ENCODE results near the gene ZNF225. TPM values are rescaled to one million over a fixed set of nuclear protein-coding genes. Genes with fewer than 3 reads are reported as not detected.

The ZNF225 gene
- total and polyA plus RNA-seq, 2 of the 4 experiments (the other 2 are of a cell fraction) = 1.5 to 5.7 TPM

GRCh38 chr19:44112802-44113137 is 429 bp upstream of the ZNF225 start:
- peak overlapping the region; percentile 62 for H3K4me2 ChIP-seq (ENCODE audit: low read depth, low read length)
- H2BK15ac ChIP-seq (ENCODE audit: low read depth, low read length) = no peak overlapping the region
- no peaks in the 10 kb centered on the region for H4K20me1 ChIP-seq (ENCODE audit: insufficient read depth, low read length)
- peaks cover 8% of the 10 kb centered on the region for H3K9me3 ChIP-seq (ENCODE audit: control insufficient read depth, insufficient read depth, low read length)
- WGBS, 2 experiments (ENCODE audit: extremely low coverage in 2 of 2, insufficient read length in 1 of 2) = 0% methylated on average over 7 of the region's 11 CpGs; no CpG with 5 or more reads in 1 of the 2 experiments
- ChIA-PET POLR2A (ENCODE audit: unreplicated experiment) (no interaction called here), CTCF (no interaction called here)
- H3K4me3 ChIP-seq (ENCODE audit: insufficient read depth, low read depth, low read length) = peak overlapping the region; percentile 67
- ATAC-seq (ENCODE audit: low read depth) (peak; percentile 15; the same call in 1 of the 2 replicates), DNase-seq (no peak)
- intact Hi-C loops (cut with micrococcal nuclease) (loop anchor here (2.0 to 5.0 kb wide), 2 partner anchors 52 to 100 kb away; partner anchors contain the start of genes ZNF226 and ZNF227), in situ Hi-C loops (cut with MboI; ENCODE audit: low sequenced_read_pairs) (no loop called here), dilution Hi-C loops (cut with HindIII; ENCODE audit: low sequenced_read_pairs, unreplicated experiment) (no loop called here)
- H3K4ac ChIP-seq (ENCODE audit: low read depth, low read length) = peak overlapping the region; percentile 83
- peak overlapping the region; percentile 95 for H2AFZ ChIP-seq (replicated peaks; ENCODE audit: low read length, poor library complexity)
- no peak overlapping the region for H3K18ac ChIP-seq (ENCODE audit: low read depth, low read length)
- no peak overlapping the region for H2BK20ac ChIP-seq (ENCODE audit: low read depth, low read length)
- H3K56ac ChIP-seq (ENCODE audit: extremely low read depth, insufficient read depth, low read length) = peak overlapping the region; percentile 48
- peaks cover 10% of the 10 kb centered on the region for H3K36me3 ChIP-seq (ENCODE audit: control insufficient read depth, insufficient read depth, low read length)
- H2BK5ac ChIP-seq (ENCODE audit: low read depth, low read length, poor library complexity, severe bottlenecking) = peak overlapping the region; percentile 18
- H4K8ac ChIP-seq (ENCODE audit: low read depth in 2 of 2, low read length in 2 of 2) = peak overlapping the region in 1 of 2 experiments; percentile 78; a peak in 2 of 4 replicates
- H4K5ac ChIP-seq (ENCODE audit: low read depth, low read length) = 0 out of 2 replicates have a peak overlapping the region, but pooled peaks have one; percentile 19
- BruUV-seq (replicated peaks) = no TSS peak
- peak overlapping the region; percentile 12 for H2AK9ac ChIP-seq (replicated peaks; ENCODE audit: low read depth, low read length, poor library complexity)
- peak overlapping the region; percentile 63 for H3K9ac ChIP-seq (ENCODE audit: low read depth, low read length)
- no peaks in the 10 kb centered on the region for H3K4me1 ChIP-seq (ENCODE audit: control insufficient read depth, insufficient read depth, low read length)
- peak overlapping the region; percentile 50 for H3K23ac ChIP-seq (ENCODE audit: low read depth, low read length)
- no peak overlapping the region for H2BK120ac ChIP-seq (ENCODE audit: low read depth, low read length)
- TF ChIP-seq MXI1 (IDR thresholded peaks at IDR 0.05; ENCODE audit: borderline replicate concordance, low read depth, low read length) (peak; percentile 66; the same call in 1 of the 2 replicates), MAFK (IDR thresholded peaks at IDR 0.05; ENCODE audit: low read depth, low read length) (no peak)
- peak overlapping the region; percentile 88 for H3K14ac ChIP-seq (replicated peaks; ENCODE audit: low read depth, low read length)
- no peak overlapping the region for H2AK5ac ChIP-seq (ENCODE audit: low read depth, low read length)
- H4K91ac ChIP-seq (ENCODE audit: insufficient read depth, low read depth, low read length) = no peak overlapping the region
- H3K9me1 ChIP-seq (ENCODE audit: insufficient read depth, low read length) = no peaks in the 10 kb centered on the region
- H3K79me1 ChIP-seq (ENCODE audit: low read depth in 1 of 2, low read length in 2 of 2) = peaks cover 8 to 28% of the 10 kb centered on the region in 2 experiments; a peak in 3 of 4 replicates
- H3K27ac ChIP-seq (ENCODE audit: insufficient read depth, low read length) = peak overlapping the region; percentile 25
- H3K27me3 ChIP-seq (ENCODE audit: control insufficient read depth, insufficient read depth, low read length) = no peaks in the 10 kb centered on the region
